H1 (cell line): ENCODE measurements around the gene INPP5A. TPM values are rescaled to one million over a fixed set of nuclear protein-coding genes. Genes with fewer than 3 reads are reported as not detected.

Experiments
- CTCF ChIA-PET: fragments of 300-600 bp; sonication (Branson Sonifier 250); formaldehyde crosslinking; loops from one replicate; lab custom pipeline; 2021; ENCODE audit not compliant: partially characterized antibody; lab: Charles Lee
- POLR2A ChIA-PET: fragments of 300-600 bp; sonication (Branson Sonifier 250); formaldehyde crosslinking; loops from one replicate; lab custom pipeline; 2021; ENCODE audit warnings: inconsistent platforms; ENCODE audit not compliant: partially characterized antibody; lab: Charles Lee
- DNase-seq, 2 experiments: peaks; one replicate each; pipeline versions ENCODE4 v3.0.0 to v3.0.0-alpha.2; 2010 to 2022; ENCODE audit warnings: low spot score in 2 of 2, low read depth in 1 of 2, mixed read lengths in 1 of 2
- FAIRE-seq: peaks from 2 replicates; lab custom pipeline; 2011; peaks lifted over from hg19 to GRCh38; lab: Jason Lieb, UNC
- H2AFZ ChIP-seq: 2 replicates; pipeline ENCODE4 v1.8.1; 2012; ENCODE audit warnings: low read length, inconsistent platforms
- H2AK5ac ChIP-seq: 2 replicates; pipeline ENCODE4 v1.6.1; 2013; ENCODE audit warnings: low read depth, low read length
- H2BK120ac ChIP-seq: replicated peaks from 2 replicates; pipeline ENCODE3; 2013; ENCODE audit warnings: low read depth, low read length, inconsistent platforms
- H2BK12ac ChIP-seq: 2 replicates; pipeline ENCODE4 v1.6.1; 2013; ENCODE audit warnings: low read depth, low read length
- H2BK15ac ChIP-seq: 2 replicates; pipeline ENCODE4 v1.6.1; 2013; ENCODE audit warnings: low read length
- H2BK20ac ChIP-seq: 2 replicates; pipeline ENCODE4 v1.6.1; 2013; ENCODE audit warnings: low read length
- H2BK5ac ChIP-seq: 2 replicates; pipeline ENCODE4 v1.6.1; 2013; ENCODE audit warnings: low read depth, low read length
- H3K14ac ChIP-seq: 2 replicates; pipeline ENCODE4 v1.6.1; 2013; ENCODE audit warnings: inconsistent platforms; ENCODE audit not compliant: insufficient read length
- H3K18ac ChIP-seq: 2 replicates; pipeline ENCODE4 v1.6.1; 2013; ENCODE audit warnings: low read length; ENCODE audit errors: extremely low read depth
- H3K23ac ChIP-seq: 2 replicates; pipeline ENCODE4 v1.6.1; 2013; ENCODE audit warnings: inconsistent platforms; ENCODE audit not compliant: insufficient read length
- H3K23me2 ChIP-seq: 2 replicates; pipeline ENCODE4 v1.6.1; 2013; ENCODE audit warnings: low read depth, low read length
- H3K27ac ChIP-seq: 2 replicates; pipeline ENCODE4 v1.6.1; 2011; ENCODE audit warnings: low read depth, low read length, inconsistent platforms
- H3K27me3 ChIP-seq, 4 experiments: replicated peaks in 1 of 4; 1 replicate in 1 of 4; 2 replicates in 3 of 4; pipeline versions ENCODE4 v1.6.1 to v1.8.1; 2011 to 2013; ENCODE audit warnings: low read length in 3 of 4, mild to moderate bottlenecking in 3 of 4, inconsistent platforms in 2 of 4, mixed read lengths in 2 of 4, moderate library complexity in 1 of 4; ENCODE audit not compliant: control insufficient read depth in 3 of 4, insufficient read depth in 3 of 4; ENCODE audit errors: extremely low read depth in 1 of 4
- H3K36me3 ChIP-seq, 4 experiments: 2 replicates each; pipeline versions ENCODE4 v1.6.1 to v1.8.1; 2011 to 2013; ENCODE audit warnings: mild to moderate bottlenecking in 4 of 4, low read length in 3 of 4, moderate library complexity in 2 of 4, control low read depth in 1 of 4, inconsistent platforms in 1 of 4; ENCODE audit not compliant: insufficient read depth in 4 of 4, control insufficient read depth in 2 of 4
- H3K4ac ChIP-seq: replicated peaks from 2 replicates; pipeline ENCODE3; 2013; ENCODE audit warnings: low read length, low read depth, mixed read lengths, inconsistent platforms; ENCODE audit not compliant: insufficient read length
- H3K4me1 ChIP-seq, 4 experiments: replicated peaks in 1 of 4; 1 replicate in 1 of 4; 2 replicates in 3 of 4; pipeline versions ENCODE4 v1.6.1 to v1.8.1; 2011 to 2013; ENCODE audit warnings: low read length in 3 of 4, inconsistent platforms in 2 of 4, mixed read lengths in 1 of 4; ENCODE audit not compliant: insufficient read depth in 4 of 4, control insufficient read depth in 3 of 4
- H3K4me2 ChIP-seq, 2 experiments: 2 replicates each; pipeline versions ENCODE4 v1.6.1 to v1.8.1; 2011 to 2013; ENCODE audit warnings: low read depth in 2 of 2, low read length in 2 of 2, control low read depth in 1 of 2, inconsistent platforms in 1 of 2, mild to moderate bottlenecking in 1 of 2; ENCODE audit not compliant: insufficient read depth in 1 of 2
- H3K4me3 ChIP-seq, 4 experiments: fragments of 200-600, 300-600 bp in 1 of 4; sonication (generic), shearing (Covaris generic), sonication (Bioruptor Twin) in 1 of 4; 2 replicates each; pipeline versions ENCODE4 v1.5.1 to v1.8.1; 2011 to 2016; ENCODE audit warnings: low read length in 4 of 4, low read depth in 3 of 4, control low read depth in 2 of 4, inconsistent platforms in 2 of 4, mild to moderate bottlenecking in 2 of 4, mixed read lengths in 1 of 4, moderate library complexity in 1 of 4; ENCODE audit not compliant: insufficient read depth in 2 of 4; ENCODE audit errors: extremely low read depth in 1 of 4
- H3K56ac ChIP-seq: replicated peaks from 2 replicates; pipeline ENCODE3; 2013; ENCODE audit warnings: low read depth, mild to moderate bottlenecking, mixed read lengths, low read length, inconsistent platforms; ENCODE audit not compliant: insufficient read length
- H3K79me1 ChIP-seq: 2 replicates; pipeline ENCODE4 v1.6.1; 2013; ENCODE audit warnings: low read depth, low read length, control low read depth
- H3K79me2 ChIP-seq, 2 experiments: 2 replicates each; pipeline versions ENCODE4 v1.6.1 to v1.8.1; 2012 to 2013; ENCODE audit warnings: low read length in 2 of 2, mild to moderate bottlenecking in 2 of 2, inconsistent platforms in 1 of 2; ENCODE audit not compliant: insufficient read depth in 2 of 2, control insufficient read depth in 1 of 2
- H3K9ac ChIP-seq, 4 experiments: replicated peaks in 1 of 4; 1 replicate in 1 of 4; 2 replicates in 3 of 4; pipeline versions ENCODE4 v1.6.1 to v1.8.1; 2011 to 2013; ENCODE audit warnings: low read depth in 3 of 4, low read length in 3 of 4, control low read depth in 2 of 4, mild to moderate bottlenecking in 2 of 4, moderate library complexity in 2 of 4, inconsistent platforms in 1 of 4; ENCODE audit errors: extremely low read depth in 1 of 4
- H3K9me3 ChIP-seq, 2 experiments: 2 replicates each; pipeline versions ENCODE4 v1.6.1 to v1.8.1; 2012 to 2013; ENCODE audit warnings: mild to moderate bottlenecking in 2 of 2, moderate library complexity in 2 of 2, control low read depth in 1 of 2, inconsistent platforms in 1 of 2, low read depth in 1 of 2, low read length in 1 of 2, mixed read lengths in 1 of 2; ENCODE audit not compliant: insufficient read depth in 2 of 2
- H4K20me1 ChIP-seq, 2 experiments: replicated peaks in 1 of 2; 2 replicates each; pipeline versions ENCODE3 to v1.8.1; 2011 to 2013; ENCODE audit warnings: inconsistent platforms in 2 of 2, low read length in 2 of 2, mild to moderate bottlenecking in 1 of 2; ENCODE audit not compliant: insufficient read depth in 2 of 2, control insufficient read depth in 1 of 2
- H4K5ac ChIP-seq: 2 replicates; pipeline ENCODE4 v1.6.1; 2013; ENCODE audit warnings: low read length, low read depth, mixed read lengths, inconsistent platforms; ENCODE audit not compliant: insufficient read length
- H4K8ac ChIP-seq: 2 replicates; pipeline ENCODE4 v1.8.0; 2013; ENCODE audit warnings: mild to moderate bottlenecking, moderate library complexity, low read length, inconsistent platforms; ENCODE audit not compliant: insufficient read depth; ENCODE audit errors: extremely low read depth
- H4K91ac ChIP-seq: replicated peaks from 2 replicates; pipeline ENCODE3; 2013; ENCODE audit warnings: low read length, mixed read lengths, inconsistent platforms; ENCODE audit not compliant: insufficient read length
- ATF2 ChIP-seq: IDR thresholded peaks from 2 replicates; pipeline ENCODE4 v1.6.1; 2012; ENCODE audit warnings: low read length, inconsistent platforms
- CBX8 ChIP-seq: fragments of 300-800, 300-1000 bp; sonication (generic); IDR thresholded peaks from 2 replicates; pipeline ENCODE4 v1.7.1; 2016; ENCODE audit warnings: low read depth, low read length, borderline replicate concordance
- CTCF ChIP-seq, 3 experiments: IDR thresholded peaks; 1 replicate in 2 of 3; 2 replicates in 1 of 3; pipeline versions ENCODE4 v1.5.1 to v1.6.1; 2011; ENCODE audit warnings: low read length in 3 of 3, mild to moderate bottlenecking in 3 of 3, inconsistent platforms in 2 of 3, low read depth in 1 of 3, moderate library complexity in 1 of 3; ENCODE audit not compliant: insufficient read depth in 1 of 3; ENCODE audit errors: control extremely low read depth in 1 of 3
- WGBS, 2 experiments: shearing (Covaris generic) in 1 of 2; methylation state at CpG; one replicate each; pipeline versions ENCODE4 v1.1.6 to v1.1.7; 2013 to 2015; ENCODE audit warnings: low lambda C conversion rate in 2 of 2, mixed read lengths in 2 of 2, inconsistent platforms in 1 of 2, low coverage in 1 of 2, missing lambda C conversion rate in 1 of 2; ENCODE audit not compliant: insufficient replicate concordance in 2 of 2, insufficient coverage in 1 of 2, insufficient read length in 1 of 2; ENCODE audit errors: extremely low coverage in 1 of 2, missing lambda C conversion rate in 1 of 2; 5-methylcytosine and 5-hydroxymethylcytosine counted together
- polyA plus RNA-seq, 7 experiments: library from polyadenylated mRNA; depleted of rRNA in 3 of 7; stranded (reverse) in 5 of 7; unstranded in 2 of 7; fragments of >200 nt in 5 of 7; fragments of 200-250 nt in 2 of 7; gene quantifications; 1 replicate in 5 of 7; 2 replicates in 1 of 7; 4 replicates in 1 of 7; pipeline versions ENCODE4 v1.2.1 to v1.2.3, GENCODE V29; 2011 to 2013; ENCODE audit warnings: missing spikeins in 2 of 7, mixed read lengths in 2 of 7
- total RNA-seq: library from RNA; stranded (reverse); fragmentation: NEBNext Ultra II Directional; extraction: Animal tissue kit (Norgen Biotek cat#: 25700); gene quantifications from 2 replicates; pipeline ENCODE4 v1.2.1, GENCODE V29; 2021

Gene INPP5A
- total and polyA plus RNA-seq, 2 of the 8 experiments (the other 6 are each of a cell fraction or from before 2014, with no cell fraction given), result 19.7 to 27.5 TPM

GRCh38 chr10:132814469-132814856 lies 276.9 kb downstream of the INPP5A start:
- ChIA-PET POLR2A (no interaction called here), CTCF (no interaction called here)
- H3K79me2 ChIP-seq, result no peaks in the 10 kb centered on the region
- no peak overlapping the region for H2BK12ac ChIP-seq
- H3K23me2 ChIP-seq, result no peaks in the 10 kb centered on the region
- no peak overlapping the region for H3K56ac ChIP-seq
- no peaks in the 10 kb centered on the region for H3K4me1 ChIP-seq
- H3K79me1 ChIP-seq, result no peaks in the 10 kb centered on the region
- FAIRE-seq (no peak), DNase-seq (no peak)
- TF ChIP-seq CTCF (IDR thresholded peaks at IDR 0.05; ENCODE audit: control extremely low read depth in 1 of 3, insufficient read depth in 1 of 3, low read depth in 1 of 3, low read length in 3 of 3) (no peak), CBX8 (no peak), ATF2 (no peak)
- H3K23ac ChIP-seq, result no peak overlapping the region
- H4K91ac ChIP-seq, result no peak overlapping the region
- no peak overlapping the region for H2BK120ac ChIP-seq
- no peak overlapping the region for H2BK15ac ChIP-seq
- no peak overlapping the region for H2AFZ ChIP-seq
- no peak overlapping the region for H3K4me3 ChIP-seq
- H4K20me1 ChIP-seq, result no peaks in the 10 kb centered on the region
- H4K5ac ChIP-seq, result no peak overlapping the region
- no peak overlapping the region for H2BK5ac ChIP-seq
- H3K4me2 ChIP-seq, result no peak overlapping the region
- no peak overlapping the region for H2BK20ac ChIP-seq
- no peak overlapping the region for H2AK5ac ChIP-seq
- H3K36me3 ChIP-seq, result no peaks in the 10 kb centered on the region
- H3K18ac ChIP-seq, result no peak overlapping the region
- H3K9me3 ChIP-seq, result peaks cover 0 to 2% of the 10 kb centered on the region in 2 experiments; a peak in 1 of 4 replicates
- 88% methylated on average over 15 of the region's 16 CpGs; no CpG with 5 or more reads in 1 of the 2 experiments for whole genome bisulfite sequencing, 2 experiments
- no peak overlapping the region for H3K4ac ChIP-seq
- H3K27me3 ChIP-seq, result no peaks in the 10 kb centered on the region
- H3K14ac ChIP-seq, result no peak overlapping the region
- no peak overlapping the region for H4K8ac ChIP-seq
- H3K9ac ChIP-seq, result no peak overlapping the region
- no peak overlapping the region for H3K27ac ChIP-seq
